ENCODE data around the gene ATAD3B.
"Not testable (repeated sequence)": the region's sequence is repeated elsewhere in the genome, so short reads cannot be mapped to it uniquely, and the experiment has no call there.

ATAD3B gene

DNA sequence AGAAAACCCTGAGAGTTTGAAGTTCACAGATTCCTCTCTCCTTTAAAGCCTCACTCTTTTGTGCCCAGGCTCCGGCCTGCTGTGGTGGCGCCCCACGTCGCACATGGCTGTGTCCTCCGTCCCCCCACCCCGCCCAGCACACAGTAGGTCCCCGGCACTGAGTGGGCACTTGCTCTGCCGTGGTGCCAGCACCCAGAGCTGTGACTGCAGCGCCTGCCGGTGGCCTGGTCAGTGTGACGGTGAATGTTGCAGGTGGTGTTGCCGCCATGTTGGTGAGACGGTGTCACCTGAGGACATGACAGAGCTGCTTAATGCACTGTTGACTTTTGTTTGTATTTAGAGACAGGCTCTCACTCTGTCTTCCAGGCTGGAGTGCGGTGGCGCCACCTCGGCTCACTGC lies 18.7 kb upstream of the ATAD3B start:
- no peak for DNase-seq

DNA sequence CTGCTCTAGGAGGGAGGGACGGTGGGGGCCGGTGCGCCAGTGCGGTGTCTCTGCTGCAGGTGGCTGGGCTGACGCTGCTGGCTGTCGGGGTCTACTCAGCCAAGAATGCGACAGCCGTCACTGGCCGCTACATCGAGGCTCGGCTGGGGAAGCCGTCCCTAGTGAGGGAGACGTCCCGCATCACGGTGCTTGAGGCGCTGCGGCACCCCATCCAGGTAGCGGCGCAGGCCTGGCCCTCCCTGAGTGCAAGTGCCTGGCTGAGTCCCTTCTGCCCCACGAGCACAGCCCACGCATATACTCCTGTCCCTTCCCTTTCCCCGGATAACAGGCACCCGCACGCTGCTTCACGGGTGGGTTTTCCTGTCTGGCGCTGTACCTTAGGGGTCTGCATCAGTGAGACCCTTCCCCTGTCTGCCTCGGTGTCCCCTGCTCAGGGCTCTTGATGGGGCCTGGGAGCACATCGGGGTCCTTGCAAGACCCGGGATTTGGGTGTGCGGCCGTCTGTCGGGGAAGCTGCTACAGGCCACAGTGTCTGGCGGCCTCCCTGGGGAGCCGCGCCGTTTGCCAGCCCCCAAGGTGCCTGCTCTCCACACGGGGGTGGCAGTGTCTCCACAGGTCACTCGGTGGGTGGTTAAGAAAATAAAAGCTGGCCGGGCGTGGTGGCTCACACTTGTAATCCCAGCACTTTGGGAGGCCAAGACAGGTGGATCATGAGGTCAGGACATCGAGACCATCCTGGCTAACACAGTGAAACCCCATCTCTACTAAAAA lies 17.1 kb upstream of the ATAD3B start:
- not testable (repeated sequence) for DNase-seq

DNA sequence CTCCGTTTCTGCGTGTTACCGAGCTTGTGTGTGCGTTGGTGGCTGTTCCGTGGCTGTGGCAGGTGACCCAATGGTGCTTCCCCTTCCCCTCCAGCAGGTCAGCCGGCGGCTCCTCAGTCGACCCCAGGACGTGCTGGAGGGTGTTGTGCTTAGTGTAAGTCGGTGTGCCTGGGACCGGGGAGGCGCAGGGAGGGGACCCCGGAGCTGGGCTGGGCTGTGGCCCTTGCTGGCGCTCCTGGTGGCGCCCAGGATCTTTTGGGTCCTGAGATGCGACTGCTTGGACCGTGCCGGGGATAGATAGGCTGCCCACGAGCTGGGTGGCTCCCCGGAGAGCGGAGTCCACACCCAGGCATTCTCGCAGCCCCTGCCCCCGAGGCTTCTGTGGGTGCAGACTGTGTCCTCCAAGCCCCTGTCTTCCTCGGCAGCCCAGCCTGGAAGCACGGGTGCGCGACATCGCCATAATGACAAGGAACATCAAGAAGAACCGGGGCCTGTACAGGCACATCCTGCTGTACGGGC lies 16.1 kb upstream of the ATAD3B start:
- DNase-seq, result no peak

DNA sequence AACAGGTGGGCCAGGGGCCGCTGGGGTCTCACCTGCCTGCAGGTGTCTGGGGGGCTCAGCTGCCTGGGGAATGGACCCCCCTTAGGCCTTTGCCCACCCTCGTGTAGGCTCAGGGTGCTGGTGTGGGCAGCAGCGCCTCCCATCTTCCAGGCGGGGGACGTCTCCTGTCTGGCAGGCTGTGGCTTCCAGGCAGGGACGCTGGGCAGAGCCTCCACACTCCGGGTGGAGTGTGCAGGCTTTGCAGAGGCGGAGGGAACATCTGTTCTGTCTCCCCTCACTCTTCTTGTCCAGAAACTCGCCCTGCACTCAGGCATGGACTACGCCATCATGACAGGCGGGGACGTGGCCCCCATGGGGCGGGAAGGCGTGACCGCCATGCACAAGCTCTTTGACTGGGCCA lies 15.6 kb upstream of the ATAD3B start:
- DNase-seq, result not testable (repeated sequence)

DNA sequence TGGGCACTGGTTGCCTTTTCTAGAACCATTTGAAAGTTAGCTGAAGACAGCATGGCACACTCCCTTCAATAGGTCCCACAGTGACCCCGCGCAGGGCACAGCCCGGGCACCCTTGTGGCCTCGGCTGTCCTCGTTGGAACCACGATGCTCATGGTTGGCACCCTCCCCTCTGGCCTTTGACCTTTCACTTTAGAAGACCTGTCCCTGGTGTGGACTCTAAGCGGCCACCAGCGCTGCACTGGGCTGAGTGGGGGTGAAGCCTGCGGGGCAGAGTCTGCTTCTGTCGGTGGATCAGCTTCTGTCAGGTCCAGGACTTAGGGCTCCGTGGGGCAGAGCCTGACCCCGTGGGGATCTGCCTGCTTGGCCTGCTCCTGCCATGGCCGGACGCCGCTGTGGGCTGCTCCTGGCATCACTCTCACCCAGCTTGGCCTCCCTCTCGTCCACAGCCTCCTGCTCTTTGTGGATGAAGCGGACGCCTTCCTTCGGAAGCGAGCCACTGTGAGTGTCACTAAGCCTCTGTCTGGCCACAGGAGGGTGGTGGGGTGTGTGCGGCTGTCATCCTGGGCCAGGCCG lies 14.8 kb upstream of the ATAD3B start:
- DNase-seq, result not testable (repeated sequence)

DNA sequence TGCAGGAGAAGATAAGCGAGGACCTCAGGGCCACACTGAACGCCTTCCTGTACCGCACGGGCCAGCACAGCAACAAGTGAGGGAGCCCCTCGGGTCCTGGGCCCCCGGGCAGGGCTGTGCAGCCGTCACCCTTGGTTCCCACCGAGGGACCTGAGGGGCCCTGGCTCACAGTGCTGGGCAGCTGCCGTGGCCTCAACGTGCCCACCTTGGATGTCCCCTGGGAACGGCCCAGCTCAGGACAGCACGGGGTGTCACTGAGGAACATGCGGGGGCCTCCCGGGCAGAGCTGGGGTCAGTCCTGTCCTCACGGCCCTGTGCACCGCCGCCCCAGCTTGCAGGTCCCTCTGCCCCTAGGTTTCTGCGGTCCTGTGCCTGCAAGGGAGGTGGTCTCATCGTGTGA lies 12.4 kb upstream of the ATAD3B start:
- DNase-seq, result not testable (repeated sequence)

DNA sequence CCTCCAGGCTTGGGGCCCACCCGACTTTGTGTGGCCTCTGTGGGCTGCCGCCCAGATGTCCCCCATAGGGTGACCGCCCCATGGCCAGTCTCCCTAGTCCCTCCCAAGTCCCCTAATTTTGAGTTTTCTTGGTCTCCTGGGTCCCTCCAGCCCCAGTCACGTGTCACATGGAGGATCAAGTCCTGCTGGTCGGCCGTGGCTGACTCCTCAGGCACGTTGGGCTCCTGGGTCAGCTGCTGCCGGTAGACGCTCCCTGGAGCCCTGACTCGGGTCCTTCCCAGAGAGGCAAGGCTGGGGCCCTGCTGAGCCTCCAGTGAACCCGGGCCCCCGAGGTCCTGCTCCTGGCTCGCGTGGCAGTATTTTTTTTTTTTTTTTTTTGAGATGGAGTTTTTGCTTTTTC lies 11.9 kb upstream of the ATAD3B start:
- DNase-seq, result not testable (repeated sequence)

DNA sequence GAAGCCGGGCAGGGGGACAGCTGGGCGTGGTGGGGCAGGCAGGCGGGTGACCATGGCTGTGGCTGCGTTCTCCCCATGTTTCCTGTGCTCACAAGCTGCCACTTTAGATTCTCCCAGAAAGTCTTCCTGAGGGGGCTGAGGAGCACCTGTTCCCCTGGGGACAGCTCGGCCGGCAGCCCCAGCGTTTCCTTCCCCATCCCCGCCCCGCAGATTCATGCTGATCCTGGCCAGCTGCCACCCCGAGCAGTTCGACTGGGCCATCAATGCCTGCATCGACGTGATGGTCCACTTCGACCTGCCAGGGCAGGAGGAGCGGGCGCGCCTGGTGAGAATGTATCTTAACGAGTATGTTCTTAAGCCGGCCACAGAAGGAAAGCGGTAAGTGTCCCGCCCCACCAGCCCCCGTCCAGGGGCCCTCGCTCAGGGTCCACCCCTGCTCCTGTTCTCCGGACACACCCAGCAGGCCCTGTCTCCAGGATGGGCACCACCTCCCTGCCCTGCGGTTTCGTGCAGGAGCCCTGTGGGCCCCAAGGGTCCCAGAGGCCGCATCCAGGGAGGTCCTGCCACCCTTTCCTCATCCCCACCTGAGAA lies 10.9 kb upstream of the ATAD3B start:
- DNase-seq, result no peak

DNA sequence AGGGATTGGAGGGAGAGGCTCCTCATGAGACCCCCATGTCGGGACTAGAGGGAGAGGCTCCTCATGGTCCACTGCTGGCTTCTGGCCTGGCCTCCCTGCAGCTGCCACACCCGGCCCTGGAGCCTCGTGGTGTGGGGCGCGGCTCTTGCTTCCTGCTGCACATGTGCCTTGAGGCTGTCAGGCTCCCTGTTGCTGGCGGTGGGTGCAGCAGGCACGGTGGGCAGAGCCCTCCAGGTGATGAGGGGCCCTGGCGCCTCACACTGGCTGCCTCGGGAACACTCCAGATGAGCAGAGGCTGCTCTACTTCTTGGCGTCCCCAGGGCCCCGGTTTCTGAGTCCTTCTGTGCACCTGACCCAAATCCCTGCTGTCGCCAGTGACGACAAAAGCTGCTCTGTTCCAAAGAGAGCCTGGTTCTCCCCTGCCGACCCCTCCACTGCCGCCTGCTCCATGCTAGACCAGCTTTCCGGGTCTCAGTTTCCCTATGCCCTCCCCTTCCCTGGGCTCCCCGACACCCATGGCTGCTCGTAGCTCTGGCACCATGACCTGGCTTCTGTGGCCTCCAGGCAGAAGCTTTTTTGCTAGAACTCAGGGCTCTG lies 9.7 kb upstream of the ATAD3B start:
- DNase-seq, result no peak

DNA sequence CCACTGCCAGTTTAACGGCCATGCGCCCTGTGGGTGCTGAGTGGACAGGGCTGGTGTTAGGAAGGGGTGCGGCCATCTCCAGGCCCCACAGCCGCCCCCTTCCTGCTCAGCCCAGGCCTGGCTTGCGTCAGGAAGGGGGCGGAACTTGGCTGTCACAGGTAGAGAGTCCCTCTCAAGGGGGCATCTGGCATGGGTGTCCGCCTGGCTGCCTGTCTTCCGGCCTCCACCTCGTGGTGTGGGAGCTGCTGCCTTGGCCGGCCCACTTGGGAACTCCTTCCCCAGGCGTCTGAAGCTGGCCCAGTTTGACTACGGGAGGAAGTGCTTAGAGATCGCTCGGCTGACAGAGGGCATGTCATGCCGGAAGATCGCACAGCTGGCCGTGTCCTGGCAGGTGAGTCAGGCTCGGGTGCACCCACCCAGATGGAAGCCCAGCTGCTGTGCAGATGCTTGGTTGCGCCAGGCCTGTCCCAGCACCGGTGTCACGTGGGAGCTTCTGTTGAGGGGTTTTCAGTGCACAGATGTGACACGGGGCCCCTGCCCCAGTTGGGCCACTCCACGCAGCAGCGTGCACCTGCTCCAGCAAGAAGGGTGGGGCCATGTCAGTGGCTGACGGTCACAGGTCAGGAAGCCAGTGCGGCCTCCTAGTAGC lies 9.1 kb upstream of the ATAD3B start:
- DNase-seq, result no peak

DNA sequence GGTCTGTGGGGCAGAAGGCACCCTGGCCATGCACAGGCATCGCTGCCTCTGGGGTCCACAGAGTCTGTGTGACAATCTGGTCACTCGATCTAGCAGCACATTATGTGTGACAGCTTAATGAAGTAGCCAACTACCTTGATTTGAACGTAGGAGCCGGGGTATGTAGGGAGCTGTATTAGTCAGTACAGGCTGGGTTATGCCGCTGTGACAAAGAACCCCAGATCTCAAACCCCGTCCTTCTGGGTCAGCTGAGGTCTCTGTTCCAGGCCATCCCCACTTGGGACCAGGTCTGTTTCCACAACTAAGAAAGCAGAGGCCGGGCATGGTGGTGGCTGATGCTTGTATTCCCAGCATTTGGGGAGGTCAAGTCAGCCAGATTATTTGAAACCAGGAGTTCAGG lies 8.3 kb upstream of the ATAD3B start:
- DNase-seq, result no peak

DNA sequence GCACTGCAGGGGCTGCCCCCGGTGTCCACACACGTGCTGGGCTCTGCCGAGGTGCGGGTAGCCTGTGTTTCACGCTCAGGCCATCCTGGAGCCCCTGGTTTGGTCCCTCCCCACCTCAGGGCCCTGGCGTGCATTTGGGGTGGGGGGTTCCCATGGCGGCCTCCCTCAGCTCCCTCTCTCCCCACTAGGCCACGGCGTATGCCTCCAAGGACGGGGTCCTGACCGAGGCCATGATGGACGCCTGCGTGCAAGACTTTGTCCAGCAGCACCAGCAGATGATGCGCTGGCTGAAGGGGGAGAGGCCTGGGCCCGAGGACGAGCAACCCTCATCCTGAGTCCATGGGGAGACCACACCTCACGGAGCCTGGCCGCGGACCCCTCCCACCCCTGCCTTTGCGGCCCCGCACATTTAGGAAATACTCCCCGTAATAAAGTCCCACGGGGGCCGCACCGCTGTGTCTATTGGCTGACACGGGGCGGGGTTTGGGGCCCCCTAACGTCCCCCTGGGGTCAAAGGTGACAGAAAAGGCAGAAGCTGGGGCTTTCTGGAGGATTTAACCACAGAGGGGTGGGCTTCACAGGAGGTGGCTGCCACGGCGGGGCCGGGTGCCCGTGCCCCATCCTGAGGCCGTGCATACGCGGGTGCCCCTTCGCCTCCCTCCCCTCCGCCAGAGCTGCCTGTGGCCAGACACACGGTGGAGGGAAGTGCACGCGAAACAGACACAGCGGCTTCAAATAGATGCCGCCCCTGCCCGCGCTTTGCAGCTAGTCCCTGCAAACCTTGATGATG lies 3.2 kb upstream of the ATAD3B start:
- not testable (repeated sequence) for DNase-seq

DNA sequence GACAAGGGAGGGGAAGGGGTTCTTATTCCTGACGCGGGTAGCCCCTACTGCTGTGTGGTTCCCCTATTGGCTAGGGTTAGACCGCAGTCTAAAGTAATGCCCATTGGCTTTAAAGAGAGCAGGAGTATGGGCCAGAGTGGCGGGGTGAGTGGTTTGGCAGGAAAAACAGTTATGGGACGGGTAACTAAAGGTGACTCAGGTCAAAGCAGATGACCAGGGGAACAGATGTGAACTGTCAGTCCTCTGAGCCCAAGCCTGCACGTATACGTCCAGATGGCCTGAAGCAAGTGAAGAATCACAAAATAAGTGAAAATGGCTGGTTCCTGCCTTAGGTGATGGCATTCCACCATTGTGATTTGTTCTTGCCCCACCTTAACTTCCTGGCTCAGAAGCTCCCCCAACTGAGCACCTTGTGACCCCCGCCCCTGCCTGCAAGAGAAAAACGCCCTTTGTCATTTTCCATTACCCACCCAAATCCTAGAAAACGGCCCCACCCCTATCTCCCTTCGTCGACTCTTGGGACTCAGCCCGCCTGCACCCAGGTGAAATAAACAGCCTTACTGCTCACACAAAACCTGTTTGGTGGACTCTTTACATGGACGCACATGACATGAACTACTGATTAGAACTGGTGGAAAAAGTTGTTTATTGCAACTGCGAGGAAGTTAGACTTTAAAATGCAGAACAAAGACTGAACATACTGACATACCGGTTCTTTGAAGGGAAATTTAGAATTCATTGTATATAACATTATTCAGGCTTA lies 758 bp upstream of the ATAD3B start:
- no peak for DNase-seq

DNA sequence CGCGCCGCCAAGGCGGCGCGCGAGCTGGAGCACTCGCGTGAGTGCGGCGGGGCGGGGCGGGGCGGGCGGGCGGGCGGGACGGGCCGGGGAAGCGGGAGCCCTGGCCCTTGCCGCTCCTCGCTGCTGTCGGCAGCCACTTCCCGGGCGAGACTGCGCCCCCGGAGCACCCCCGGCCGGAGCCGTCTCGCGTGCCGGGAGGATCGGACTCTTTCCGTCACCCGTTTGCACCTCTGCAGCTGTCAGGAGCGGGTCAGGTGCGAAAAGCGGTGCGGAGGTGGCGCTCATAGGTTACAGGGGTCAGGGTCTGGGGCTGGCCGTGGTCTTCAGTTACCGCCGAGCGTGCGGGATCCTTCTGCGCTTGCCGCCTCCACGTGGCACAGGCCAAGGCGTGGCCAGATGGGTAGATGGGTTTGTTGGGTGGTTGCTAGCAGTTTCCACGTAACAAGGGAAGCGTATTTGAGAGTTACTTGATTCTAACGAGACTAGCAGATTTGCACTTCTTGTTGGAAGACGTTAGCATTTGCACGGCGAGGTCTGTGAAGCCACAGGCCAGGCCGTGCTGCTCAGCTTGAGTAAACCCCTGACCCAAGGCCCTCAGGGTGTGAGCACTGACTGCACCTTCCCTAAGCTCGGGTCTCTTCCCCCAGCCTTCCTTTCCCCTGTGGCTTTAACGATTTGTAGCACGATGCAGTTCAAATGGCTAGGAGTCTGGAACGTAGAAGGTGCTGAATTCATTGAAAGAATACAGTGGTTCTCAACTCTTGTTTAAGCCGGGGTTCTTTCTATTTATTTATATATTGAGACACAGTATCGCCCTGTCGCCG lies 700 bp downstream of the ATAD3B start:
- DNase-seq, result not testable (repeated sequence)

DNA sequence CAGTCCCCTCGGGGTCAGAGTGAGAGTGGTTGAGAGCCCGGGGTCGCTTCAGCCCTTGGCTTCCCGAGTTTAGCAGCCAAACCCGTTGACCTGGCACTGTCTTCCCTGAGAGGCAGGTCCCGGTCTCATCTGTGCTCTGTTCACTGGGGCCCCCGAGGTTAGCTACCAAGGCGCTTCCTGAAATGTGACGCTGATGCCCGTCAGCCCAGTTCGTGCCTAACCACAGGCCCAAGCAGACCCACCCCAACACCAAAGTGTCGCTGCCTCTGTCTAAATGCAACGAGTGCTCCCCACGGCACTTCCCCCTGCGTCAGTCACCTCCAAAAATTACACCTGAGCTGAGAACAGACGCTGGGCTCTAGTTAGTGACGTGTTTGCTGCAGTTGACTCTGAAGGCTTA lies 4.4 kb downstream of the ATAD3B start:
- not testable (repeated sequence) for DNase-seq

DNA sequence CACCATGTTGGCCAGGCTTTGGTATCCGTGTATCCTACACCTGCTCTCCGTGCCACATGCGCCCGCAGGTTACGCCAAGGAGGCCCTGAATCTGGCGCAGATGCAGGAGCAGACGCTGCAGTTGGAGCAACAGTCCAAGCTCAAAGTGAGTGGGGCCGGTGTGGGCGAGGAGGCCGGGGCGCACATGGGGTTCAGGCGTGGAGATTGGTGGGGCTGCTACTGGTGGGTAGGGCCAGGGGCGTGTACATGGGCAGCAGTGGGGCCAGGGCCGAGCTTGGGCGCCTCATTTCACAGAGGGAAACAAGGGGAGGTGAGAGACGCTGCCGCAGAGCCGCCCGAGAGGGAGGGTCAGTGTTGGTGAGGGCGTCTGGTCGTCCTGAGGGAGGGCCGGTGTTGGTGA lies 5.6 kb downstream of the ATAD3B start:
- DNase-seq, result no peak

DNA sequence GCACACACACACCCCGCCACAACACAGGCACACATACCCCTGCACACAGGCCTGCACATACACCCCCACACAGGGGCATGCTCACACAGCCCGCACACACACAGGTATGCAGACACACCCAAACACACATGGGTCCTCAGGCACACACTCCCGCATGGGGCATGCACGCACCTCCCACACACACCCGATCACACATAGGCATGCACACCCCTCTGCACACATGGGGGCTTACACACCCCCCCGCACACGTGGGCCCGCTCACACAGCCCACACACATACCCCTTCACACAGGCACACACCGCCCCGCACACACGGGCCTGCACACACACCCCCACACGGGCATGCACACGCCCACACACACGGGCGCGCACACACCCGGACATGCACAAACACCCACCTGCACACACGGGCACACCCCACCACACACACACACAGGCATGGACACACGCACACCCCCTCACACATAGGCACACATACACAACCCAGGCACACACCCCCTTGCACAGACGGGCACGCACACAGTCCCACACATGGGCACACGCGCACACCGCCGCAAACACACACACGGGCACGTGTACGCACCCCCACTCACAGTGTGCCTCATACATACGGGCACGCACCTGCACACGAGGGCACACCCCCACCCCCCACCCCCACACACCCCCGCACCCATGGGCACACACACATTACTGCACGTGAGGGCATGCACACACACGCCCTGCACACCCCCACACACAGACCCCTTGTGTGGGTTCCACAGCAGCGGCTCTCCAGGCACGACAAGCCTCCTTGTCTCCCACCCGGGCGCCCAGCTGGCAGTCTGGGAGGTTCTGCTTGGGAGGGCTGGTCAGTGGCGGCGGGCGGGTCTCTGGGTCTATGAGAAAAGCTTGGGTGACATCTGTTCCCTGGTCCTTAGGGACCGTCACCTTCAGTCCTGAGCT lies 8.3 kb downstream of the ATAD3B start:
- no peak for DNase-seq

DNA sequence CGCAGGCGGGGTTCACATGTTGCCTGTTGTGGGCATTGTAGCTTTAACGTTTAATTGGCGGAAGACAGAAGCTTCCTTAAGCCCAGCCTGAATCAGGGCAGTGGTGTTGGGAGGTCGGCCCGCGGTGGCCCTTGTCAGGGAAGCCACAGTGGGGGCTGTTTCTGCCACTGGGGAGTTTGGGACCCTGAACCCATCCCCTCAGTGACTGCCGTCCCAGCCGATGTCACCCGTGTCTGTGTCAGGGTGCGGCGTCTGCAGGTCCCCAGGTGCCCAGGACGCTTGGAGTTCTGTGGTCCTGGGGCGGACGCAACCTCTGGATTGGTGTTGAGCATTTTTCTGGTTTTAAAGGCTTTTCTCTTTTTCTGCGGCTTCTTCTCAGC lies 8.9 kb downstream of the ATAD3B start:
- DNase-seq, result not testable (repeated sequence)

DNA sequence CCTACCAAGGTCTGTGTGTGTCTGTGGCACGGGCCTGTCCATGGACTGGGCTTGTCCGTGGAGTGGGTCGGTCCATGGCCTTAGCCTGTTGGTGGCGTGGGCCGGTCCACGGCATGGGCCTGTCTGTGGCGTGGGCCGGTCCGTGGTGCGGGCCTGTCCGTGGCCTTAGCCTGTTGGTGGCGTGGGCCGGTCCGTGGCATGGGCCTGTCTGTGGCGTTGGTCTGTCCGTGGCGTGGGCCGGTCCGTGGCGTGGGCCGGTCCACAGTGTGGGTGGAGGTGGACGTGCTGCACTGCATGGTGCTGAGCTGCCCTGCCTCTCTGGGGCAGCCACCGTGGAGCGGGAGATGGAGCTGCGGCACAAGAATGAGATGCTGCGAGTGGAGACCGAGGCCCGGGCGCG lies 10.2 kb downstream of the ATAD3B start:
- not testable (repeated sequence) for DNase-seq

DNA sequence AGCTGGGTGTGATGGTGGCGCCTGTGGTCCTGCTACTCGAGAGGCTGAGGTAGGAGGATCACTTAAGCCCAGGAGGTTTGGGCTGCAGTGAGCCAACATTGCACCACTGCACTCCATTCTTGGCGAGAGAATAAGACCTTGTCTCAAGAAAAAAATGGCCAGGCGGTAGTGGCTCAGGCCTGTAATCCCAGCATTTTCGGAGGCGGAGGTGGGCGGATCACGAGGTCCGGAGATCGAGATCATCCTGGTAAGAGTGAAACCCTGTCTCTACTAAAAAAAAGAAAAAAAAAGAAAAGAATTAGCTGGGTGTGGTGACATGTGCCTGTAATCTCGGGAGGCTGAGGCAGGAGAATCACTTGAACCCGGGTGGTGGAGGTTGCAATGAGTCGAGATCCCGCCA lies 11.3 kb downstream of the ATAD3B start:
- DNase-seq, result no peak
